HG03025 (cell line): ENCODE measurements around the gene SLC27A1.
"Not testable (repeated sequence)": the region's sequence is repeated elsewhere in the genome, so short reads cannot be mapped to it uniquely, and the experiment has no call there.

Experiments
- ATAC-seq: cut with Tn5 transposase; IDR thresholded peaks from one replicate; pipeline ENCODE4 v1.9.1; 2021; ENCODE audit warnings: mild to moderate bottlenecking, moderate library complexity; ENCODE audit not compliant: unreplicated experiment, low FRiP score

Gene SLC27A1

DNA sequence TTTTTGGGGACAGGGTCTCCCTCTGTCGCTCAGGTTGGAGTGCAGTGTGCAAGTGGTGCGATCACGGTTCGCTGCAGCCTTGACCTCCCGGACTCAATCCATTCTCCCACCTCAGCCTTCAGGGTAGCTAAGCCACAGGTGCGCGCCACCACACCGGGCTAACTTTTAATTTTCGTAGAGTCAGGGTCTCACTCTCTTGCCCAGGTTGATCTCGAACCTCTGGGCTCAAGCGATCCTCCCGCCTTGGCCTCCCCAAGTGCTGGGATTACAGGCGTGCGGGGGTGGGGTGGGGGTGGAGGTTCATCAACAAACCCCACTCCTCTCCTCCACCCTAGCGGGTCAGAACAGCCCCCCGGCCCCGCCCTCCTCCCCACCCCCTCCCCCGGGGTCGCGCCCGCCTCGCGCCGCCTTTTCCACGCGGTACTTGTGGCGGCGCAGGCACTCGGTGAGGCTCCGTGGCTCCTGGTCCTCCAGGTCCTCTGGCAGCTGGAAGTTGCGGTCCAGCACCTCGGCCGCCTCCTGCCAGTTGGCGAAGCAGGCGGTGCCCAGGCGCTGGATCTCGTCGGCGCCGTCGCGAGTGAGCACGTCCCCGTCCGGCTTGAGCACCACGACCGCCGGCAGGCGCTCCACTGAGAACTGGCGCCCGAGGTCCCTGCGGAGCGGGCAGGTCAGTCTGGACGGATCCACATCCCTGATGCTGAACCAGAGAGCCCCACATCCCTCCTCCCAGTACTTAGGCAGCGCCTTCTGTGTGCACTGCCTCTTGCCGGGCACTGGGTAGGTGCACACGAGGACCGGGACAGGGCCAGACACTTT, 14.8 kb upstream of the SLC27A1 start:
- no peak for ATAC-seq

DNA sequence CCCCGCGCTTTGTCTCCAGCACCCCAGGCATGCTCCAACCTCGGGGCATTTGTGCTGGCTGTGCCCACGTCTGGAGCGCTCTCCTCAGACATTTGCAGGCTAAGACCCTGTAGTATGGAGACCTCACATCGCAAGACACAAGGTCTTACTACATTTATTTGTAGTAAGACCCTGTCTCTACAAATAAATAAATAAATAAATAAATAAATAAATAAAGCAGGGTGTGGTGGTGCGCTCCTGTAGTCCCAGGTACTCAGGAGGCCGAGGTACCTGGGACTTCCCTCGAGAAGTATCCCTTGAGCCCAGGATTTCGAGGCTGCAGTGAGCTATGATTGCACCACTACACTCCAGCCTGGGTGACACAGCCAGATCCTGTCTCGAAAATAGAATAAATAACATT, 14.2 kb upstream of the SLC27A1 start:
- ATAC-seq: no peak

DNA sequence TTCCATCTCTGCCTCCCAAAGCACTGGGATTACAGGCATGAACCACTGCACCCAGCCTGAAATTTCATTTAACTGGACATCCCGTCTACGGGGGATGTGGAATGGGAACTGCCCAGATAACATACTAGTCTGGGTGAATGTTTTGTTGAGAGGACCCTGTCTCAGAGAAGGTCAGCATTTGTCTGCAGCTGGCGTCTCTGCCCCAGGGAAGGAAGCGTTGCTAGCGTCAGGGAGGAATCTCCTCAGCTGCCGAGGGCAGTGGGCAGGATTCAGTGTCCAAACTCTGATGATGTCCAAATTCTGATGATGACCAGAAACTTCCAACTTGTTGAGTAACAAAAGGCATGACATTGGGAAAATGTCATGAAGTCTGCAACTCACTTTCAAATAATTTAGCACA, 12.7 kb upstream of the SLC27A1 start:
- ATAC-seq: no peak

DNA sequence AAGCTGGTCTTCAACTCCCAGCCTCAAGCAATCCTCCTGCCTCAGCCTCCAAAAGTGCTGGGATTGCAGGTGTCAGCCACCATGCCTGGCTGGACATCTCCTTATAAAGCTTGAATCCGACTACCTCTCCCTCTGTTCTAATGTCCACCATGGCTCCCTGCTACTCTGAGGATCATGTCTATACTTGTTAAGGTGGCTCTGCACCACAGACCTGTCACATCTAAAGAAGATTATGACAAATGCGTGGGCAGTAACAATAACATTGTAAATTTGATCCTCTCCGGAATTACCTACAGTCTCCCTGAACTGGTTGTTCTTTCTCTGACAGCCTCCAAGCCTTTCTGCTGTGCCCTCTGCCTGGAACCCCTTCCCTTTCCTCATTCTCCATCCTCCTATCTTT, 11.4 kb upstream of the SLC27A1 start:
- ATAC-seq: no peak

DNA sequence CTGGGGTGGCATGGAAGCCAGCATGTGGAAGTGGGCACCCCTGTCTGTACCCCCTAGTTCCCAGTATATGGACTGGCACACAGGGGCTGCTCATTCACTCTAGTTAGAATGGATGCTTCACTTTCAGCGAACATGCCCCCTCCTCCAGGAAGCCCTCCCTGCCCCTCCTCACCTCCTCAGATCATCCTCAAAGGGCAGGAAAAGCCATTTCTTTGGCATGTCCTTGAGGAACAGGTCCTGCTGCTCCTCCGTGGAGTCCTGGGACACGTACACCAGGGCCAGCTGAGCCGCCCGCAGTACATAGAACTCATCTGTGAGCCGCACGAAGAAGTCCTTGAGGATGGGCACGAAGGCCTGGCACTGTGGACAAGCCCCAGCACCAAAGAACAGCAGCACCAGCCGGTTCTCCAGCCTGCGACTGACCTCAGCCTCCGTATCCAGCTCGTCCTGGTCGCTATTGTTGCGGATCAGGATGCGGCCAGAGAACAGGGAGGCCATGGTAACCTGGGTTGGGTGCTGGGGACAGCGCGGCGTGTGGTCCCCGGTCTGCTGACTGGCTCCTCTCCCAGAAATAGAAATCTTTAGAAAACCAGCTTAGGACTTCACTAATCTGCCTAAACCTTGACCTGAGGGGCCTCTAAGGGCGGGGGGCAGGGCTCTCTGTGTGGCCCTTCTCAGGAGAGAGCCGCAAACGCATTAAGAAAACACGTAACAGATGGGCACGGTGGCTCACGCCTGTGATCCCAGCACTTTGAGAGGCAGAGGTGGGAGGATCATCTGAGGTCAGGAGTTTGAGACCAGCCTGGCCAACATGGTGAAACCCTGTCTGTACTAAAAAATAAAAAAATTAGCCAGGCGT, 9.7 kb upstream of the SLC27A1 start, which contains the start of gene NXNL1:
TSS of gene NXNL1 (minus strand) at position 555 of the 859 bp plus-strand sequence. CDS start at position 498, 57 bp downstream.
- no peak for ATAC-seq

DNA sequence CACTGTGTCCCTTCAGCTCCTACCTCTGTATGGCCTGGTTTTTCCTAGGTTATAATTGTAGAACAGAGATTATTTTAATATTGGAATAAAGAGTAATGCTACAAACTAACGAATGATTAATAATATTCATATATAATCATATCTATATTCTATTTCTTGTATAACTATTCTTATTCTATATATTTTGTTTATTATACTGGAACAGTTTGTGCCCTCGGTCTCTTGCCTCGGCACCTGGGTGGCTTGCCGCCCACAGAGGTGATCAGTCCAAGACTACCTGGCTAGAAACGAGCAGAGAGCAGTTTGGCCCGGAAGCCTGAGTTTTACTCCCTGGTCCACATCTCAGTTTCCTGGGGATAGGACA, 3.9 kb upstream of the SLC27A1 start:
- ATAC-seq: no peak

DNA sequence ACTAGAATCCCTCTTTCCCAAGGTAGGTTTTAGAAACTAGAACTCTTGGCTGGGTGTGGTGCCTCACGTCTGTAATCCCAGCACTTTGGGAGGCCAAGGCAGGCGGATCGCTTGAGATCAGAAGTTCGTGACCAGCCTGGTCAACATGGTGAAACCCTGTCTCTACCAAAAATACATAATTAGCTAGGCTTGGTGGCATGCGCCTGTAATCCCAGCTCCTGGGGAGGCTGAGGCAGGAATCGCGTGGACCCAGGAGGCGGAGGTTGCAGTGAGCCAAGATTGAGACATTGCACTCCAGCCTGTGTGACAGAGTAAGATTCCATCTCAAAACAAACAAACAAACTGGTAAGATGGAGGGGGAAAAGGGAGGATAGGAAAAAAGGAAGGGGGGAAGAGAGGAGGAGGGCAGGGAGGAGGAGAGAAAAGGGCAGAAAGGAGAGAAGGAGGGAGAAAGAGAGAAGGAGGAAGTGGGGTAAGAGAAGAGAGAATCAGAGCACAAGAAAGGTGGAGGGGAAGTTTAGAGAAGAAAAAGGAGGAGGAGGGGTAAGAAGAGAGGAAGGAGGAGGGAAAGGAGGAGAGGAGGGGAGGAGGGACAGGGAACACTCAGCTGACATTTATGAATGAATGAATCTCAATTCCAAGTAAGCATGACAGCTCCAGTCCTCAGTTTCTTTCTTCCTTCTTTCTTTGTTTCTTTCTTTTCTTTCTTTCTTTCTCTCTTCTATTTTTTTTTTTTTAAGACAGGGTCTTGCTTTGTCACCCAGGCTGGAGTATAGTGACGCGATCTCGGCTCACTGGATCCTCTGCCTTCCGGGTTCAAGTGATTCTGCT, 2.6 kb upstream of the SLC27A1 start:
- ATAC-seq: no peak

DNA sequence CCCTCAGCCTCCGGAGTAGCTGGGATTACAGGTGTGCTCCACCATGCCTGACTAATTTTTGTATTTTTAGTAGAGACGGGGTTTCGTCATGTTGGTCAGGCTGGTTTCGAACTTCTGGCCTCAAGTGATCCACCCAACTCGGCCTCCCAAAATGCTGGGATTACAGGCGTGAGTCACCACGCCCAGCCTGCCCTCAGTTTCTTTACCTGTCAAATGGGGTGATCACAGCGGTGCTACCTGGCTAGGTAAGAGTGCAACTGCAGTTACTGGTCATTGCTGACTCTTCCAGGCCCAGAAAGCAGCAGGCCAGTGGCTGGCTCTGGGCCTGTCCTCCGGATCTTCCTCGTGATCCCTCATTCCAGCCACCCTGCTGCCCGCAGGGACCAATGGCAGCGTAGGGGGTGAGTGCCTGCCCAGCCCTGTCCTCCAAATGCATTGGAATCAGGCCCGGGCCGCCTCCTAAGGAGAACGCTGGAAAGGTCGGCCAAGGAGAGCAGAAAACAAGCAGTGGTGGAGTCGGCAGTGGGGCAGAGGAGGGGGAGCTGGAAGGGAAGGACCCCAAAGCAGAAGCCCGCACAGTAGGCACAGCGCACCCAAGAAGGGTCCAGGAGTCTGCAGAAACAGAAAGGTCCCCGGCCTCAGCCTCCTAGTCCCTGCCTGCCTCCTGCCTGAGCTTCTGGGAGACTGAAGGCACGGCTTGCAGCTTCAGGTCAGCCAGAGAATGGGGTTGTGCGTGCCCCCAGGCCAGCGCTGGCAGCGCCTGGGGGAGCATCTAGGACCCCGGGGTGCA, 1.8 kb upstream of the SLC27A1 start:
- no peak for ATAC-seq

DNA sequence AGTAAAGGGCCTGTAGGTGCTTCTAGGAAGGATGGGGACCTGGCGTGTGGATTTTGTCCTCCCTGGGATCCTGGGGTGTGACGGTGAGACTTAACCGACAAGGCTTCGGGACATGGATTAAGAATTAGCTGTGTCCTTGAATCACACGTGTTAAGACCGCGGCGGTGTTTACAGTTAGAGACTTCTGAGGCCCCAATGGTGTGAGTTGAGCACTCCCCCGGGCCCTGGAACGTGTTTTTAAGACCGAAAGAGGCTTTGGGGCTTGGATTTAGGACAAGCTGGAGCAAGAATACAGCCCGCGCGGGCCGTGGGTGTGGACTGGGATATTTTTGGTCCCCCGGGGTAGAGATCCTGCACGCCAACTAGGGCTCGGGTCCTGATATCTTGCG, 1.2 kb upstream of the SLC27A1 start:
- ATAC-seq: no peak

DNA sequence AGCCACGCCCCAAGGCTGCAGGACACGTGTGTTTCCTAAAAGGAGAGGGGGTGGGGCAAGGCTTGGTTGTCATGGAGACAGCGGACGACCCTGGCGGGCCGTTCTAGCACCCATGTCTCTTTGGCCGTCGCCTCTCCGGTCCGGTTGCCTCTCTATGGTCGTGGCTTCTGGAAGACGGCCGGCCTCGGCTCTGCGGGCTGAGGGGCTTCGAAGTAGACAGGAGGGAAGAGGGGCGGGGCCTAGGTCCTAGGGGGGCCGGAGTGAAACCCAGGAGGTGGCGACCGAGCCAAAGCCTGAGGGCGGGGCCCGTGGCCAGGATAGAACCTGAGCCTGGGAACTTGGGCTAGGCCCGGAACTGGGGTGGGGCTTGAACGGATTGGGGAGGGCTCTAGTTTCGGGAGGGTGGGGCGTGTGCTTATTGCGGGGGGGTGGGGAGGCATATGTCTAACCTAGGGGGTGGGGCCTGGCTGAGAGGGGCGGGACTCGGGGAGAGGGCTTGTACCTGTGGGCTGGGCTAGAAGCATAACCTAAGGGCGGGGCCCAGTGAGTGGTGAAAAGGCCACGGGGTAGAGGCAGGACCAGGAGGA, 750 bp upstream of the SLC27A1 start:
- ATAC-seq: peak; percentile 47

DNA sequence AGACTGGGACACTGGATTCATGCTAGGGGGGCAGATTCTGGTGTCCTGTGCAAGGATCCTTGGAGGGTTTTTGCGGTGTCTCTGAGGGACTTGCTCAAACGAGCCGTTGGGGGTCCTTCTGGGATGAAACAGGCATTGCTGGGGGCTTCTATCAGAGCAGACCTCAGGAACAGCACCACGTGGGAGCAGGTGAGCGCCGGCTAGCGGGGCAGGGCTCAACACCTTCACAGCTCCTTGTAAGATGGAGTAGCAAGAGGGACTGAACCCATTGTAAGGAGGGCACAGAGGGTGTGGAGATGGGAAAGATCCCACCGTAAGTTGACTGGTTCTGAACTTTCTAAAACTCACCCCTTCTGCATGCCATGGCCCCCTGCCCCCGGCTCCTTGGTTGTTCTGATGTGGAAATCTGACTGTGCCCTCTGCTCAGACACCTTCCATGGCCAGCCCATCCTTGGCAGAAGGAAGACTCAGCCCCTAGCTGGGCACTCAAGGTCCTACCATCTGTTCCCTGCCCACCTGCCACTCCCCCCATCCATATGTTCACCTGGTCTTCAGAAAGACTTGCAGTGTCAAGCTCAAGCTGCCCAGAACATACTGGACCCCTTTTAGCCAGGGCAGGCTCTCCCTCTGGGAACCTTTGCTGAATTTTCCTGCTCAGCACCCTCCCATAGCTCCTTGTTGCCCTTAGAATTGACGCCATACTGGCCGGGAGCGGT, 1.2 kb downstream of the SLC27A1 start:
- no peak for ATAC-seq

DNA sequence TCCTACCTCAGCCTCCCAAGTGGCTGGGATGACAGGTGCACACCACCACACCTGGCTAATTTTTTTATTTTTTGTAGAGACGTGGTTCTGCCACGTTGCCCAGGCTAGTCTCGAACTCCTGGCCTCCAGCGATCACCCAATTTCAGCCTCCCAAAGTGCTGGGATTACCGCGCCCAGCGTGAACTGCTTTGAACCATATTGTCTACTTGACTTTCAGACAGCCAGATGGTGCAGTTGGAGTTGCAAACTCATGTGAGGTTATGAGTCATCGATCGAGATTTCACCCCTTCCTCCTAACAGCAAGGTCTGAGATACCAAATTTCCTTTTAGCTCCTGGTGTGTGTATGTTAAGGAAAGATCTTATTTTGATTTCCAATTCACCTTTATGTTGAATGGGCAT, 2.7 kb downstream of the SLC27A1 start:
- no peak for ATAC-seq

DNA sequence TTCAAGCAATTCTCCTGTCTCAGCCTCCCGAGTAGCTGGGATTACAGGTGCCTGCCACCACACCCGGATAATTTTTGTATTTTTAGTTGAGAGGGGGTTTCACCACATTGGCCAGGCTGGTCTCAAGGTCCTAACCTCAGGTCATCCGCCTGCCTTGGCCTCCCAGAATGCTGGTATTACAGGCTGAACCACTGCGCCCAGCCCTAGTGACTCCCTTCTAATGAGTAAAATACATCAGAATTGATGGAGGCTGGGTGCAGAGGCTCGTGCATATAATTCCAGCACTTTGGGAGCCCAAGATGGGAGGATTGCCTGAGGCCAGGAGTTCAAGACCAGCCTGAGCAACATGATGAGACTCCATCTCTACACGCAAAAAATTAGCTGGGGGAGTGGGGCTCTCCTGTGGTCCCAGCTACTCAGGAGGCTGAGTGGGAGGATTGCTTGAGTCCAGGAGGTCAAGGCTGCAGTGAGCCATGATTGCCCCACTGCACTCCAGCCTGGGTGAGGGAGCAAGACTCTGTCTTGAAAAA, 4.8 kb downstream of the SLC27A1 start:
- ATAC-seq: not testable (repeated sequence)

DNA sequence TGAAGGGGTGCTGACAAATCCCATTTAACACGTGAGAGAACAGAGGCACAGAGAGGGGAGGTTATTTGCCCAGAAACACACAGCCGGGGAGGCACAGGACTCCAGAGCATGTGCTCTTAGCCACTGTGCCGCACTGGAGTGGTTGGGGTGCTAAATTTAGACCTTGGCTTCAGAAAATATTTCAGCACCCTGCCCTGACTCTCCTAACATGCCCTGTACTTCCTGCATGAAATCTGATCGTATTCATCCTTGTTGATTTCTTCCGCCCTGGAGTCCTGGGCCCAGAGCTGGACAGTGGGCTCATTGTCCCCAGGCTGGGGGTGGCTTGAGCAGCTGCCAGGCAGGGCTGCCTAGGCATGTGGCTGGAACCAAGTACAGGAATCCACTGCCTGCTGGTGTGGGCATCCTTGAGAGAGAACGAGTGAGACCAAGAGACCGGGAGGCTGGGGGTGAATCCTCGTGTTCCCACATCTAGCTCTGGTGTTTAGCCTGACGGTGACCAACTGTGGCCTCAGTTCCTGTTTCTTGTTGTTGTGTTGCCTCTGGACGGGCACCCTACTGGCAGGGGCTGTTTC, 5.3 kb downstream of the SLC27A1 start:
- no peak for ATAC-seq

DNA sequence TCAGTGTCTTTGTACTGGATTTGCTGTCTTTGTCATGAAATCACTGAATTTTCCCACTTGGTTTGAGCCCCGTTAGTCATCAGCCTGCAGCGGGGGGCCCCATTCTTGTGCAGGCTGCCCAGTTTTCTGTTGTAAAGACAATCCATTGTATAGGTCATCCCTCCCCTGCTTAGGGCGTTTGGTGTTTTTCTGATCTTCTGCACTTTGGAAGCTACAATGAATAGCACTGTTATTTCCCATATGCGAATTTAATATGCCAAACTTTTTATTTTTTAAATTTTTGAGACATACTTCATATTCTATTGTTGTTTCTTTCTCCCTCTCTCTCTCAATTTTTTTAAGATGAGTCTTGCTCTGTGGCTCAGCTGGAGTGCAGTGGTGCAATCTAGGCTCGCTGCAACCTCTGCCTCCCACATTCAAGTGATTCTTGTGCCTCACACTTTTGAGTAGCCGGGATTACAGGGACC, 9.0 kb downstream of the SLC27A1 start:
- no peak for ATAC-seq

DNA sequence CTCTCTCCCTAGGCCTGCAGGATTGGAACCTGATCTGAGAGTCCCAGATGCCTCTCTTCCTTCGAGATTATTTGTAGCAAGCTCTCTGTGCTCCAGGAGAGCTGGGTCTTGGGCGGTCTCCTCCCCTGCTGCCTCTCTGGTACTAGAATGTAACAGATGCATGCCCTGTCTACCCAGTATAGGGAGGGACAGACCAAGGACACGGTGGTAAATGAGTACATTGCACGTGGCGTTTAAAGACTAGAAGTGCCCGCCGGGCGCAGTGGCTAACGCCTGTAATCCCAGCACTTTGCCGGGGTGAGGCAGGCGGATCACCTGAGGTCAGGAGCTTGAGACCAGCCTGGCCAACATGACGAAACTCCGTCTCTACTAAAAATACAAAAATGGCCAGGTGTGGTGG, 11.7 kb downstream of the SLC27A1 start:
- no peak for ATAC-seq

DNA sequence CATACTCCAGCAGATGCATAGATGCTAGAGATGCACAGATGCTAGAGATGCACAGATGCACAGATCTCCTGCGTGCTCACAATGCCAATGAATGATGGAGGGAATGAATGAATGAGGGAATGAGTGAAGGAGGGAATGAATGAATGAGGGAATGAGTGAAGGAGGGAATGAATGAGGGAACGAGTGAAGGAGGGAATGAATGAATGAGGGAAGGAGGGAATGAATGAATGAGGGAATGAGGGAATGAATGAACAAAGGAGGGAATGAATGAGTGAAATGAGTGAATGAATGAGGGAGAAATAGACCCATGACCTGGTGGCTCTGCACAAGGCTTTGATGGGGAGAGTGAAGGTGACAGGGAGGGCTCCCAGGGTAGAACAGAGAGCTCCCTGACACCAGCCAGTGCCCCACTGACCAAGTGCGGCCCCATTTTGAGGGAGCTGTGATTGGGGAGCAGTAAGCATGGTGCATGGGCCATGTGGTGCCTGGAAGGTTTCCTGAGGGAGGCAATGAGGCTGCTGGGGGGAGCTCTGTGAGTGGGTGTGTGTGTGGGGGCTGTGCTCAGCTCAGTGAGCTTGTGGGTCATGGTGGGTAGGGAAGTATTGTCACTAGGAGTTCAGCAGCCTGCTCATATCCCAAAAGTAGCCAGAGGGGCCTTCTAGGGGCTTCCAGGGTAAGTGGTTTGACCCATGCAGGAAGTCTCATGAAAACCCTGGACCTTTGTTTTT, 12.7 kb downstream of the SLC27A1 start:
- no peak for ATAC-seq

DNA sequence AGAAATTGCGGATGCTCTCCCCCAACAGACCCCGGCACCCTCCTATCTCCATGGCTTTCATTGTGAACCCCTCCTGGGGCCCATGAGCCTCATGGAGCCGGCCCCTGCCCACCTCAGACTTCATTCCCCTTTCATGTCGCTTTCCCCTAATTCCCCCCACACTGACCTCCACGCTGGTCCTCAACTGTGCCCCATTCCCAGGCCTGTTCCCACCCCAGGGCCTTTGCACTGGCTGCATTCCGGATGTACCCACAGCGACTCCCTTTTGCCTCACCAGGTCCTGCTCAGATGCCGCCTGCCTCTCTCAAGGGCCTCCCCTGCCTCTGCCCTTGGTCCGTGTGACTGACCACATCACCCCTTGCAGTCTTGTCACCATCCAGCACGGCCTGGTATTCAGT, 13.3 kb downstream of the SLC27A1 start:
- no peak for ATAC-seq
